ENCODE results near the gene SLC6A6.
"Not testable (repeated sequence)": the region's sequence is repeated elsewhere in the genome, so short reads cannot be mapped to it uniquely, and the experiment has no call there.

The SLC6A6 gene

DNA sequence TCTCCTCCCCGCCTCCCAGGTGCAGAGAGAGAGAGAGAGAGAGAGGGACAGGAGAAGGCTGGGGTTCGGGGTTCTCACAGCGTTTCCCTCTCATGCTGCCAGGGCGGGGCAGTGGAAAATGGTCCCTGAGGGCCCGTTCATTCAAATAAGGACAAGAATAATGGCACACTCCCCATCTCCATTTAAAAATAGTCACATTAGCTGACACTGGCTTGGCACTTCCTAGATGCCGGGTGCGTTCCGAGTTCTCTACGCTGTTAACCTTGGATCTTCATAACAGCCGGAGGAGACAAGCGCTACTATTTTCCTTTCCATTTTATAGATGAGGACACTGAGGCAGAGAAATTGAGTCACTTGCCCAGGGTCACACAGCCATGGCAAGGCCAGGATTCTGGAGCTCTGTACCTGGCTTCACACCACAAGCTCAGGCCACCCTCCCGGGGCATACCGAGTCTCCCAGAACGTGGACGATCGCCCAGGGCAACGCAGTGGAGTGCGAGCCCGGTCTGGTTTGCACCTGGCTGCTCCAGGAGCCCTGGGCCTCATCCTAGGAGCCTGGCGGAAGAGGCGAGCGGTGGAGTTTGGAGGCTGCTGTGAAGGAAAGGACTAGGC, 608 bp upstream of the SLC6A6 start:
- no peak for DNase-seq

DNA sequence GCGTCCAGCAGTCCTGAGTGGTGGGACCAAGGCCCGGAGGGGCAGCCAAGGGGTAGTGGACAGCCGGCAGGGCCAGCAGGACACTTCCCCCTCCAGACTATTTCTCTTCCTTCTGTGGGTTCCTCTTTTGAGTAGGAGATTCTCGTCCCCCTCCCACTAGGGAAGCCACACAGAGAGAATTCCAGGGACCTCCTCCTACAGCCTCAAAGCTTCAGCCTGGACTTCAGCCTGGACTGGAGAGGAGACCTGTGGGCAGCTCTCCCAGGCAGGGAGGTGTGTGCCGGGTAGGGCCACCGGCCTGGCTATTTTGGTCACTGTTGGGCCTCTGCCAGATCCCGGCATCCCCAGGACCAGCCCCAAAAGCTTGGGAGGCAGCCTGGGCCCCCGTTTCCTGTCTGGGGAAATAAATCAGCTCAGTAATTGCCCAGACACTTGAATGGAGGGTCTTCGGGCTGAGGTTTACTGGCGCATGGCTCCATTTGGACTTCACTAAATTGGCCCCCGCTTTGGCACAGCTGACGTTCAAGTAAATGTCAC, 1.3 kb downstream of the SLC6A6 start:
- DNase-seq: no peak

DNA sequence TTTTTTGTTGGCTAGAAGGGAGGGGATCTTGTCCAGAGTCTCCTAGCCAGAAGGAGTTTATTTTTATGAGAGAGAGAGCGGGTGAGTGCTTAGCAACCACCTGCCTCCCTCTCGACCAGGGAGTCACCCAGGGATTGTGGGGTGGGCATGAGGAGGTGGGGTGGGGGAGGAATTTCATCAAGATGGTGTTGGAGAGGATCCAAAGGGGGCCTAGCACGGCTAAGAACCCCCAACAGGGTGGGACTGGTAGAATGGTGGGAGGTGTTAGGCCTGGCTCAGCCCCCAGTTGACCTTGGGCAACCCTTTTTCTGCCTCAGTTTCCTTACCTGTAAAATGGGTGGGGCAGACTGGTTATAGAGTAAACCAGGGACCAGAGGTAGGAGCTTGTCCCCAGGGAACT, 1.8 kb downstream of the SLC6A6 start:
- no peak for DNase-seq

DNA sequence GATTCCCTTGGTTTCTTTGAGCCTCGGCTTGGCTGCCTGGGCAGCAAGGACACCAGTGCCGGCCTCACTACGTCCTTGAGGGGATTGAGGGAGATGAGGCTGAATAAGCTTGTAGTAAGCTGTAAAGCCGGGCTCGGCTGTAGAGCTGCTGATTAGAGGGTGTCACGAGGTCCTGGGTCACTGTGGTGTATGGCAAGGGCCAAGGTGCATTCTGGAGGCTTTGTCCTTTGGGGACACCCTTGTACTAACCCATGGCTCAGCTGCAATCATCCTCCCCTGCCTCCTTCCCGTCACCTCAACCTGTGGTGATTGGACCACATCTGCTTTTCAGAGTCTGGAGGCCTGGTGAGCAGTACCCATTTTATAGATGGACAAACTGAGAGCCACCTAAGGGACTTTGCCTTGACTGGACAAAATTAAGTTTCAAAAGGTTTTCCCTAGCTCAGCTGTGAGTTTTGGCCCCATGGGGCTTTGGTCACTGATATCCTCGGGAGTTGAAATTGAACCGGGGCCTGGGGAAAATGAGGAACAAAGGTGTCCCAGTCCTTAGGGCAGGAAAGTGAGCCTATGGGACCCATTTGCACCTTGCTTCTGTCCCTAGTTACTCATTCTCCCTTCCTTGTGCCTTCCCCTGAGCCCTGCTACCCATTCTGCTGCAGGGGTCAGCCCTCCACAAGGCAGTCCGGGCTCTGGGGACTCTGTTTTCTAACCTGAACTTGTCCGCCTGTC, 2.4 kb downstream of the SLC6A6 start:
- DNase-seq: no peak

DNA sequence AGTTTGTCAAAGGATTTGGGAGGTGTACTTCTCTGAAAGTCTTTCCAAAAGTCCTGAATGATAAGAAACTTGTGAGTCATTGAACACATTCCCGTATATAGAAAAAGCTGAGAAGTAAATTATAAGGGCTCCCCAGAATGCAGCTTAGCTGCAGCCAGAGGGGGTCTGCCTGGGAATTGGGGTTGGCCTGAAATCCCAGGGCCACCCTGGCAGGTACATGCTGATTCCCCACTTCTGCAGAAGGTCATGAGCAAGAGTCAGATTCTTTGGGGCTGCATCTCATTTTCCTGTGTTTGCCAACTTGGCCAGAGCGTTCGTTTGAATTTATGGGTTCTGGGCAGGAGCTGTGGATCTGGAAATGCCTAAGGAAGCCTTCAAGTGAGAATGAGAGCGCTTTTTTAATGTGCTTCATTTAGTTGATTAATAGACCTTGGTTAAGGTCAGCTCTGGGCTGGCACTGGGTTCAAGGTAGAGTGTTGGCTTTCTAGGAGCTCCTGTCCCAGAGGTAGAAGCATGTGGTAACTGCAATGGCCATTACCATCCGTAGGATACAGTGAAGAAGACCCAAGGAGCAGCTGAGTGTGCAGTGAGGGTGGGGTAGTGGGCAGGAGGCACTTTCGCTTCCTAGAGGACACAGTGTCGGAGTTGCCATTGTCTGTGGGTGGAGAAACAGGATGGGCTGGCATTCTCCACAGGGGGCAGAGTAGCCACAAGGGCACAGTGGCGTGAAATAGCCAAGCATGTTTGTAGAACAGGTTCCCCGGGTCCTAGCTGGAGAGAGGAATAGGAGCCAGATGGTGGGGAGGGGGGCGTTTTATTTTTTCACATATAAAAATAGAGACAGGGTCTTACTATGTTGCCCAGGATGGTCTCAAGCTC, 3.2 kb downstream of the SLC6A6 start:
- no peak for DNase-seq

DNA sequence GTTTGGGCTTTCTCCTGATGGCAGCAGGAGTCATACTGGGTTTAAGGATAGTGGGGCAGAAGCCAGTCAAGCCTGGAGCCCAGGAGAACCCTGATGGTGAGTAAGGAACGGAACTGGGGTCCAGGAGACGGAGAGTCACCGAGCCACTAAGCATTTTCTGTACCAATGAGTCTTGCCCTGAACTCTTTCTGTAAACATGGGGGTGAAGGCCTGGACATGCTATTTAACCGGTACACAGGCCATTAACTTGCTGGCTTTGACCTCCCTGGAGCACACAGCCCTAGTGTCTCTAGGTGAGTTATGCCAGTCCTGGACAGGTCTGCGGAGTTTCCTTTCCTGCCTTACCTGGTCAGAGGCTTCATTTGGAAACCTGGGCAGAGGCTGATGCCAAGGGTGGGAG, 3.9 kb downstream of the SLC6A6 start:
- DNase-seq: no peak

DNA sequence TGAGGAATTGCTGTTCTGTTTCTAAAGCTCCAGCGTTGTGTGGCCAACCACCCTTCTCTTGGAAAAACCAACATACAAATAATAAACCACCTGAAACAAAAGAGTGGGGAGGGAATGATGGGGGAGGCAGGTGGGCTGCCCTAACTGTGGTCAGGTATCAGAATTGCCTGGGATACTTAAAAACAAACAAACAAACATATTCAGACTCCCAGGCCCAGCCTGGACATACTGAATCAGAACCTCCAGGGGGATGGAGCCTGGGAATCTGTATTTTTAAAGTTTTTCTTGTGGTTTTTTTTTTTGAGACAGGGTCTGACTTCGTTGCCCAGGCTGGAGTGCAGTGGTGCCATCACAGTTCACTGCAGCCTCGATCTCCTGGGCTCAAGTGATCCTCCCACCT, 4.4 kb downstream of the SLC6A6 start:
- DNase-seq: no peak

DNA sequence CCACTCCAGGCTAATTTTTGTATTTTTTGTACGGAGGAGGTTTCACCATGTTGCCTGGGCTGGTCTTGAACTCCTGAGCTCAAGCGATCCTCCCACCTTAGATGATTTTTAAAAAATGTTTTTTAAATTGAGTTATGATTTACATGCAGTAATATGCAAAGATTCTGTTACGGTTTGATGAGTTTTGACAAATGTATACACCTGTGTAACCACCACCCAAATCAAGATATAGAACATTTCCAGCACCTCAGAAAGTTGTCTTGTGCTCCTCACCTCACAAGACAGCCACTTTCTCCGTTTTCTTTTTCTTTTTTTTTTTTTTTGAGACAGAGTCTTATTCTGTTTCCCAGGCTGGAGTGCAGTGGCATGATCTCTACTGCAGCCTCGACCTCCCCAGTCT, 4.8 kb downstream of the SLC6A6 start:
- DNase-seq: no peak

DNA sequence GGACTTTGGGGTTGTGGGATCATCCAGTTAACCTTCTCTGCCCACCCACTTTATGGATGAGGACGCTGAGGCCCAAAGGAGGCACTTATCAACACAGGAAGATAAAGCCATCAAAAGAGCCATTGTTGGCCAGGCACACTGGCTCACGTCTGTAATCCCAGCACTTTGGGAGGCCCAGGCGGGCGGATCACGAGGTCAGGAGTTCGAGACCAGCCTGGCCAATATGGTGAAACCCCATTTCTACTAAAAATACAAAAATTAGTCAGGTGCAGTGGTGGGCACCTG, 7.3 kb downstream of the SLC6A6 start:
- DNase-seq: not testable (repeated sequence)

DNA sequence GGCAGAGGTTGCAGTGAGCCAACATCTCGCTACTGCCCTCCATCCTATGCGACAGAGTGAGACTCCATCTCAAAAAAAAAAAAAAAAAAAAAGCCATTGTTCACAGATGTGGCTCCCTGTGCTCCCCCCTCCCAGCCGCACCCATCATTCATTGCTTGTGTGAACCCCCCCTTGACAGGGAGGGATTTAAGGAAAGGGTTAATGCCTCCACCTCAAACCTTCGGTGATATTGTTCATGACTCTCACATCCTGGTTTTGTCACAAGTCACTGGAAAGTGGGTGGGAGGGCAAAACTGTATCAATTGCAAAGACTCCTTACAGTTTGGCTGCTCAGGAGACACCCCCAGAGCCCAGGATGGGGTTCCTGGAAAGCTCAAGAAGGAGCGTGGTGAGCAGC, 7.7 kb downstream of the SLC6A6 start:
- DNase-seq: no peak

DNA sequence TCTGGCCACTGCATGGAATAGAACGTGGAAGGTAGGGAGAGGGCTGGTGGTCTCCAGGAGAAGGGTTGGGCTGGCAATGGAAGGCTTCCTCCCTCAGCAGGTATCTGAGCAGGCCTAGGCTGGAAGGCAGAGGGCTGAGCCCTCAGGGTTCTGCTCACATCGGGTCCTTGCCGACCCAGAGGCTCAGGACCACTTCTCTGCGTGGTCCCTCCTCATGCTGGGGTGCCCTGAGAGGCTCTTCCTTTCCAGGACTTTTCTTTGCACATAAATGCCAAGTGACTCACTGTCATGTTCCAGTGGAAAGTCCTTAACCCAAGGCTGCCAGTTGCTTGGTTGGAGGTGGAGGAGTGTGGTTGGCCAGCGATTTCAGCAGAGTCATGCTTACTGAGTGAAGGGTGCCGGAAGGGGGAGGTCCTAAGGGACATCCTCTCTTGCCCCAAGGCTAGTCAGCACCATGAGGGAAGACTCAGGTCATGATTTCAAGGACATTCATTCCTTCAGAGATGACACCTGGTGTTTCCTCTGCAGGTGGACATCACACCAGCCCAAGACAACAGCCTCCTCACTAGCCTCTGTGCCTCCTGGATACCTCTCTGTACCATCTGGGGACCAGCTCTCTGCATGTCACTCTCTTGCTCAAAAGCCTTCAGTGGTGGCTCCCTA, 8.2 kb downstream of the SLC6A6 start:
- no peak for DNase-seq

DNA sequence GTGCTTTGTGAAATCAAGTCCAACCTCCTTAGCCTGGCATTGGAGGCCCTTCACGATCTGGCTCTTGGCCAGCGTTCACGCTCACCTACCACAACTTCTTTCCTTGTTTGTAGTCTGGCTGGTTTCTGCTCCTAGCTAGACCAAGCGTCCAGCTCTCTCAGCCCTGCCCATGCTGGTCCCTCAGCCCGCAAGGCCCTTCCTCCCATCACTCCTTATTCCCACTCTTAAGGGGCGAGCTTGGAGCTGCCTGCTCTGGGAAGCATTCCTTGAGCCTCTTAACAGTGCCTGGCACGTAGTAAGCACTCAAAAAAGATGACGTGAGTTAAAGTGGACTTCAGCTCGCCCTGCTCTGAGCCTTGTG, 8.7 kb downstream of the SLC6A6 start:
- no peak for DNase-seq

DNA sequence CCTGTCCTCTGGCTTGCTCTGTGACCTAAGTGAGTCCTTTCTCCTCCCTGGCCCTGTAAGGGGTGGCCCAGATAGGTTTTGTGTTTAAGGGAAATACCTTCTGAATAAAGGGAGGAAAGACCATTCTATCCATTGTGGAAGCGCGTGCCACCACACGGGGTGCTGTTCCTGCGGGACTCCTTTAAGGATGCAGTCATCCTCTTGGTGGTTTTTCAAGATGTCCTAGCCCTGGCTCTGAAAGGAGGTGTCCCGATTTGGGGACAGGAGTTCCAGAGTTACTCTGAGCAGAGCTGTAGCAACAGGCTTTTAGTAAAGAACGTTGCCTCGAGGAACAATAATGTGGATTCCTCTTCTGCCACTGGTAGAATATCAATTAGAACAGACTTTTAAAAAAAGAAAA, 9.6 kb downstream of the SLC6A6 start:
- no peak for DNase-seq

DNA sequence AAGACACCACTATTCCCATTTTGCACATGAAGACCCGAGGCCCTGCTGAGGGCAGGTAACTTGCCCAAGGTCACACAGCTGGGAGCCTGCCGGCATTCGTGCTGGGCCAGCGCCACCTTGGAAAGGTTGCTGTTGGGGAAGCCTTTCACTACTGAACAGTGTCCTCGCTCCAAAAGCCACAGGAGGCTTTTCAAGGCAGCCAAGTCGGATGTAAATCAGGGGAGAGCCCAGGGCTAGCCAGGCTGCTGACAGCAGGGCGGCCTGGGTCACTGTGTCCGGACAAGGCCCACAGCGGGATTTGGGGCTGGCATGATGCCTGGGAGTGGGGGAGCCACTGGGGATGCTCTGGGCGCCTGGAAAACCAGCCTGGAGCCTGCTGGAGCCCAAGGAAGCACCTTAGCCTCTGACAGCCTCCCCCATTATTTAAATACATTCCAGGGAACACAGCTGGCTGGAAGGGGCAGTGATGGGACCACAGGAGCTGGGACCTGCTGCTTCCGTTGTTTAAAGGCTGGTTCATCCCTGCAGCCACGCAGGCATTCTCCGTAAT, 10.5 kb downstream of the SLC6A6 start:
- DNase-seq: no peak

DNA sequence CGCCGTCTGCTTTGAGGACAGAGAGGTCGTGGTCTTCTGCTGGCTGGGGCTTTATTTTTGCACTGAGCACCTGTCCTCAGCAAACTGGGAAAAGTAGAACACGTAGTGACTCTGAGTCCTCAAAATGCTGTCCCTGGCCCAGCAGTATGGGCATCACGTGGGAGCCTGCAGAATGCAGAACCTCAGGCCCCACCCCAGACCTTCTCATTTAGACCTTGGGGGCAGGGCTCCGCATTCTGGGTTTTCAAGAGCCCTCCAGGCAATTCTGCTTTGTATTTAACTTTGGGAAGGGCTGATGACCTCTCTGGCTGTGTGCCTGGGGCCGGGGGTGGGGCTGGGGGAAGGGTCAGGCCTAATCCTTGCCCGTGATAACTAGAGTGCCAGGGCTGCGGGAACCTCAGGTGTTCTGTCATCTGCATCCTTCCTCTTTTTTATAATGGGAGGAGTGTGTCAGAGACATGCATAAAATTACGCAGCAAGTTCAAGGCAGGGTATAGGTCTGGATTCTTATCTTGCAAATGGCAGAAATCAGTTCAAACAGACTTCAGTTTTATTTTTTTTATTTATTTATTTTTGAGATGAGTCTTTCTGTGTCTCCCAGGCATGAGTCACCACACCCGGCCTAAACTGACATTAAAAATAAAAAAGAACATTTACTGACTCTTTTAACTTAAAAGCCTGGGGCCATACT, 11.1 kb downstream of the SLC6A6 start:
- DNase-seq: no peak

DNA sequence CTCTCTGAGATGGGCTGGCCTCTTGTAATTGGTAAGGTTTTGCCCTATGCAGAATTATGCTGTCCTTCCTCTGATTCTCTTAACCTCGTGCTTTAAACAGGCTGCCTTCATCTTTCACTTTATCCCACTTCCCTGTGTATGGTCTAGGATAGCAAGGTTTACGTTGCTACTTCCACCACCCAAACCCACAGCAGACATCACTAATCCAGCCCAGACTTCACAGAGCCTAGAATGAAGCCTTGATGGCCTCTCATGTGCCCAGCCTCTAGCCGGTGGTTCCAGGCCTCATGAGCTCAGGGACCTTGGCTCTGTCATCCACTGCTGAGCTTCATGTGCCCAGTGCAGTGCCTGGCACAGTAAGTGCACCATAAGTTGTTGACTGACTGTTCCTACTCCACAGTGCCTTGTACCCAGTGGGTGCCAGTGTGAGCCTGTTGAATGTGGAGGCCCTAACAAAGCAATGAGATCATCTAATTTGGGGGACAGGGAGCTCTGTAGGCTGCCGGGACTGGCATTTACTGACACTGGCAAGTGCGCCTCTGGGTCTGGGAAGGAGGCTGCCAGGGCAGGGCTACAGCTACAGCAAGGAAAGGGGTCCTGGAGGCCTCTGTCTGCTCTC, 12.5 kb downstream of the SLC6A6 start:
- DNase-seq: no peak

DNA sequence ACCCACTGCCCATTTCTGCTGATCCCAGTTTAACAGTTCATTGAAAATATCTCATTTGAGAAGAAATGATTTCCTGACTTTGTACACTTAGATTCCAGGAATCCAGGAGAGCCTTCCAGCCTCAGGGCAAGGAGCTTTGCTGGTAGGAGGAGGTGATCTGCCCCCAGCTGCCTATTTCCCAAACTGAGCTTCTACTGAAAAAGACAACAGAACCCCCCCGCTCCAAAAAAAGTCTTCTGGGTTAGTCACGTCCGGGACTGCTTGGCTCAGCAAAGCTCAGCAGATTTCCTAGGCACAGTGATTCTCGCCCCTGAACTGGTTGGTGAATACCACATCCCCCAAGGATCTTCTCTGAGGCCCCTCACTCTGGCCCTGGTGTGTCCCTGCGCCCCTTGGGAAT, 13.1 kb downstream of the SLC6A6 start:
- no peak for DNase-seq

DNA sequence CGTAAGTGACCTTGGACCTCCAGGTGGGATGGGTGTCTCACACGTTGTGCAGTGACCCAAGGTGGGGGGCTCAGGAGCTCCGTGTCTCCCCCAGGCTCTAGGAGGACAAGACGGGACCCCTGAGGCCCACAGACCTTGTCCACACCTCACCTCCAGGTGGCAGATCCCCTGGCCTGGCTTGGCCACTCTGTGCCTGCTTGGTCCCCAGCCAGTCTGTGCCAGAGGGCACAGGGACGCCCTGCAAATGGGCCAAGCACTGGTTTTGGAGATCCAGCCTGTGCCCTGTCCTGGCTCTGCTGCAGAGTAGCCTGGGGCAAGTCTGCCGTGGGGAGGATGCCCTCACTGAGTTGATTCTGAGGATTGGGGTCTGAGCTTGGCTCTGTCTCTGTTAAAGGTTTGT, 14.0 kb downstream of the SLC6A6 start:
- DNase-seq: no peak

DNA sequence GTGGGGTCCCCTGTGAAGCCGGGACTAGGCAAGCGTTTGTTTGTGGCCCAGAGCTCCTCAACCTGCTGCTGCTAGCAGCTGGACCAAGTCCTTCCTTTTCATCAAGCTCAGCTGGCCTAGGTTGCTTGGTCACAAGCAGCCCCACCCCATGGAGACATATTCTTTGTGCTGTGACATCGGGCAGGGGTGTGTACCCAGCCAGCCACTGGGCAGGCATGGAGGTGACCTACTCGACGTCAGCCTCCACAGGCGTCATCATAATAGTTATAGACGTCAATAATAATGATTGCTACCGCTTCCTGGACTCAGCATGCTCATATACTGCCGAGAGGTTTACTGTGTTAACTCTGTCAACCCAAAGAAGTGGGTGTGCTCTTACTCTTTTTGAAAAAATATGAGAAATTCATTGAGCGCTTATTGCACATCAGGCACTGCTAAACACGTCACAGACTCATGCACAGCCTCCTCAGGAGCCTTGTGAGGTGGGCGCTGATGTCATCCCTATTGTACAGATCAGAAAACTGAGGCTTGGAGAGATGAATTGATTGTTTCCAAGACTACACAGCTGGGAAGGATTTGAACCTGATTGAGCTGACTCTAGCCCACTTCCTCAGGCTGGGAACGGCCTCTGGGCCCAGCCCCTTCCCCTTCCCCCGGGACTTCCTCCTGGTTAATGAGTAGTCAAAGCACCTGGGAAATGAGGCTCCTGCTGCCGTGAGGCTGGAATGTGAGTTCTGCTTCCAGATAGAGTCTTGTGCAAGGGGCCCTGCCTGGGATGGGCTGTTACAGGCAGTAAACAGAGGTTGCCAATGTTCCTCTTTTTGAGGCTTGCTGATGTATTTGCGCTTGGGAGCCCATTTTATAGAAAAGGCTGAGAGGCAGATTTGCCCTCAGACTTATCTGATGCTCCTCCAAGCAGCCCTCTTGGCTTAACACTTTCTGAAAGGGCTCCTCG, 16.2 kb downstream of the SLC6A6 start:
- no peak for DNase-seq

DNA sequence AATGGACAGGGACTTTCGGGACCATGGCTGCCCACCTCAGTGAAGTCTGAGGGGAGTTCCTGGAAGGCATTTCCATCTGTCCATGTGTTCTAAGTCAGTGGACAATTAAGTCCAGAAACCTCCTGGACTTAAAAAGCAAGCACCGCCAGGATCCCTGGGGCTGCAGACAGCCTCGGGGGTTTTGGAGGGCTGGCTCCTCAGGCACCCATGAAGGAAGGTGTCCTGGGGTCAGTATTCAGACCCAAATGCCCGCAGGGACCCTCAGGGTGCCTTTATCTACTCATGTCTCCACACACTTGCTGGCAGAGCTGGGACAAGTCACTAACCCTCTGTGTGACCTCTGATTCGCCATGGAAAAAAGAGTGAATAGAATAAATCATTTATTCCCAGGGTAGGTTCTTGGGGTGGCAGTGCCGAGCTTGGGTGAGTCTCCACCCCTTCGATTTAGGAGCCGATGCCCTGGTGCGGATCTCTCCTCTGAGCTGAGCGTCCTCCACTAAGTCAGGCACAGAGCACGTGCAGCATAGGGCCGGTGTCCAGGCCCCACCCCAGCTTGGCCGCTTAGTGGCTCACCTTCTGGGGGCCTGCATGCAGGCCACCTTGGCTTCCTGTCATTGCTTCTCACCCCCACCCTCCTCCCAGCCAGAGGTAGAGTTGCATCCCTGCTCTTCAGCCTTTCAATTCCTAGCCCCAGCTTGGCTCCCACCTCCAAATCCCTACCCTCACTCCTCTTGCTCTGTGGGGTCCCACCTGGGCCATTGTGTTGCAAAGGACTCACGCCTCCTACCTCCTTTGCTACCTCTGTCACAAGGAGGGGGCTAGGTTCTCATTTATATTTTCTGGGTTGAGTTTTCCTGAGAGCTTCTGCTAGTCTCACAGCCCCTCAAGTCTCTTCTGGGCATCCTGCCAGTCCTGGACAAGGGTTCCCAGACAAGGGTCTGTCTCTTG, 19.9 kb downstream of the SLC6A6 start:
- DNase-seq: no peak
